HepG2 (cell line): ENCODE data around the gene TRIM9. TPM values are rescaled to one million over a fixed set of nuclear protein-coding genes. Genes with fewer than 3 reads are reported as not detected.
A peak's percentile ranks its signal among the peaks of the same experiment; 100 is the strongest.

Experiments
- ATAC-seq: fragments of 200-7000 bp; cut with Tn5 transposase; 3 replicates; pipeline ENCODE4 v1.9.1; 2020; ENCODE audit warnings: mild to moderate bottlenecking, moderate library complexity
- BruUV-seq: library from RNA; stranded (reverse); fragments of 400-500 nt; replicated peaks from 2 replicates; lab custom pipeline; 2021; lab: Mats Ljungman, UMichigan
- CTCF ChIA-PET: fragments of 300-600 bp; formaldehyde crosslinking; extraction: SDS; loops from one replicate; lab custom pipeline; 2021; ENCODE audit warnings: low total read pairs, inconsistent platforms, low intra/inter-chr PET ratio; lab: Yijun Ruan, JAX
- POLR2A ChIA-PET: fragments of 350-600 bp; sonication (Branson Sonifier 250); formaldehyde crosslinking; loops from one replicate; lab custom pipeline; 2020; ENCODE audit warnings: antibody characterized with exemption, inconsistent platforms; lab: Yijun Ruan, JAX
- DNase-seq: peaks from one replicate; pipeline ENCODE4 v3.0.0-alpha.2; 2015; ENCODE audit warnings: low spot score
- FAIRE-seq: peaks from 3 replicates; lab custom pipeline; 2011; peaks lifted over from hg19 to GRCh38; lab: Jason Lieb, UNC
- H2AFZ ChIP-seq: one replicate; pipeline ENCODE4 v1.6.1; 2011; ENCODE audit warnings: low read length, inconsistent platforms
- H3K27ac ChIP-seq: fragments of 300-600 bp; 3 replicates; pipeline ENCODE4 v1.8.0; 2011; ENCODE audit warnings: mixed run types, mild to moderate bottlenecking, mixed read lengths, low read length, inconsistent platforms; ENCODE audit not compliant: insufficient read depth; ENCODE audit errors: extremely low read length
- H3K27me3 ChIP-seq, 2 experiments: fragments of 200-600 bp in 1 of 2; 2 replicates in 1 of 2; 3 replicates in 1 of 2; pipeline versions ENCODE4 v1.6.0 to v1.8.0; 2011; ENCODE audit warnings: low read length in 2 of 2, mild to moderate bottlenecking in 2 of 2, moderate library complexity in 2 of 2, inconsistent platforms in 1 of 2; ENCODE audit not compliant: insufficient read depth in 2 of 2, control insufficient read depth in 1 of 2
- H3K36me3 ChIP-seq, 2 experiments: fragments of 200-600 bp in 1 of 2; replicated peaks in 1 of 2; 2 replicates in 1 of 2; 3 replicates in 1 of 2; pipeline versions ENCODE4 v1.5.1 to v1.8.0; 2011; ENCODE audit warnings: low read length in 2 of 2, inconsistent platforms in 1 of 2; ENCODE audit not compliant: insufficient read depth in 2 of 2, control insufficient read depth in 1 of 2
- H3K4me1 ChIP-seq: 2 replicates; pipeline ENCODE4 v1.5.1; 2012; ENCODE audit warnings: low read length, inconsistent platforms; ENCODE audit not compliant: insufficient read depth
- H3K4me2 ChIP-seq: 2 replicates; pipeline ENCODE4 v1.6.0; 2011; ENCODE audit warnings: low read depth, low read length, inconsistent platforms
- H3K4me3 ChIP-seq, 3 experiments: fragments of 200-600 bp in 1 of 3; sonication (generic), shearing (Covaris generic) in 1 of 3; replicated peaks in 1 of 3; 2 replicates each; pipeline ENCODE4 v1.5.1; 2011 to 2016; ENCODE audit warnings: low read length in 3 of 3, inconsistent platforms in 2 of 3, low read depth in 2 of 3, mild to moderate bottlenecking in 2 of 3, control low read depth in 1 of 3, mixed read lengths in 1 of 3; ENCODE audit not compliant: insufficient read depth in 1 of 3
- H3K79me2 ChIP-seq: one replicate; pipeline ENCODE4 v1.6.1; 2011; ENCODE audit warnings: low read length, inconsistent platforms; ENCODE audit not compliant: insufficient read depth
- H3K9ac ChIP-seq: 2 replicates; pipeline ENCODE4 v1.6.0; 2011; ENCODE audit warnings: mild to moderate bottlenecking, low read depth, low read length, inconsistent platforms; ENCODE audit not compliant: insufficient read depth
- H3K9me3 ChIP-seq: 2 replicates; pipeline ENCODE4 v1.5.1; 2012; ENCODE audit warnings: mild to moderate bottlenecking, low read length
- H4K20me1 ChIP-seq: 2 replicates; pipeline ENCODE4 v1.6.0; 2011; ENCODE audit warnings: inconsistent platforms, mild to moderate bottlenecking, low read length, moderate library complexity; ENCODE audit not compliant: insufficient read depth
- HMGA1 ChIP-seq: sonication (generic); formaldehyde crosslinking; conservative IDR thresholded peaks from 2 replicates; pipeline ENCODE4 v1.4.0; 2020; ENCODE audit warnings: missing genetic modification reagents
- IKZF4 ChIP-seq: sonication (generic); formaldehyde crosslinking; IDR thresholded peaks from 2 replicates; pipeline ENCODE4 v1.5.1; 2020; ENCODE audit warnings: borderline replicate concordance, mild to moderate bottlenecking, low read depth, missing genetic modification reagents; ENCODE audit errors: not compliant biosample characterization
- MAZ ChIP-seq, 2 experiments: sonication (generic) in 1 of 2; formaldehyde crosslinking in 1 of 2; IDR thresholded peaks; 2 replicates each; pipeline versions ENCODE4 v1.5.0 to v1.6.1; 2012 to 2020; ENCODE audit warnings: low read depth in 2 of 2, mild to moderate bottlenecking in 2 of 2, borderline replicate concordance in 1 of 2, improper control_type of control experiment in 1 of 2, low read length in 1 of 2, missing genetic modification reagents in 1 of 2, moderate library complexity in 1 of 2
- TCF7 ChIP-seq: sonication (generic); IDR thresholded peaks from 2 replicates; pipeline ENCODE4 v1.6.1; 2016; ENCODE audit warnings: antibody characterized with exemption, low read depth
- ZNF446 ChIP-seq: sonication (generic); formaldehyde crosslinking; IDR thresholded peaks from 2 replicates; pipeline ENCODE4 v1.5.0; 2020; ENCODE audit warnings: mild to moderate bottlenecking, missing genetic modification reagents
- ZNF589 ChIP-seq: sonication (generic); formaldehyde crosslinking; conservative IDR thresholded peaks from 2 replicates; pipeline ENCODE4 v1.8.0; 2022; ENCODE audit warnings: mild to moderate bottlenecking, moderate library complexity, missing genetic modification reagents
- WGBS: methylation state at CpG from one replicate; pipeline ENCODE4 v1.1.6; 2017; ENCODE audit warnings: low lambda C conversion rate; 5-methylcytosine and 5-hydroxymethylcytosine counted together
- in situ Hi-C: cut with HindIII; loops from 2 replicates; pipeline ENCODE4 v1.10.0; 2017; ENCODE audit warnings: low pct_unique_long_range_greater_than_20kb; ENCODE audit not compliant: extremely low pct_ligation_motif_present
- intact Hi-C: fragments of 100-400 bp; cut with micrococcal nuclease; formaldehyde crosslinking; loops from one replicate; pipeline ENCODE4 v1.10.0; 2022; ENCODE audit not compliant: unreplicated experiment
- polyA plus RNA-seq, 8 experiments: library from polyadenylated mRNA; depleted of rRNA in 3 of 8; stranded (reverse) in 7 of 8; unstranded in 1 of 8; fragments of >200 nt; fragmentation: Illumina TruSeq in 4 of 8; extraction: Trizol in 4 of 8; gene quantifications; 2 replicates each; pipeline versions ENCODE4 v1.2.1 to v1.2.3, GENCODE V29; 2011 to 2016; ENCODE audit warnings: low read depth in 4 of 8, missing spikeins in 1 of 8, mixed read lengths in 1 of 8; ENCODE audit not compliant: insufficient read depth in 1 of 8
- total RNA-seq, 5 experiments: library from RNA; depleted of rRNA; stranded (reverse); fragments of >200 nt; fragmentation: Illumina TruSeq; extraction: Trizol; gene quantifications; 2 replicates each; pipeline ENCODE4 v1.2.3, GENCODE V29; 2016; ENCODE audit warnings: low read depth in 1 of 5
- TF ChIP-seq, protein P1 (sequence below): sonication (generic); formaldehyde crosslinking; IDR thresholded peaks from 2 replicates; pipeline ENCODE4 v1.4.0; 2020; ENCODE audit warnings: mild to moderate bottlenecking, missing genetic modification reagents
- TF ChIP-seq, protein P2 (sequence below): sonication (generic); formaldehyde crosslinking; conservative IDR thresholded peaks from 2 replicates; pipeline ENCODE4 v1.4.0; 2020; ENCODE audit warnings: missing genetic modification reagents
- TF ChIP-seq, protein P3 (sequence below): sonication (generic); formaldehyde crosslinking; IDR thresholded peaks from 2 replicates; pipeline ENCODE4 v1.5.1; 2020; ENCODE audit warnings: mild to moderate bottlenecking, missing genetic modification reagents

The TRIM9 gene
- total and polyA plus RNA-seq, 2 of the 13 experiments (the other 11 are each of a cell fraction or from before 2014, with no cell fraction given) = 0.04 to 0.07 TPM

DNA sequence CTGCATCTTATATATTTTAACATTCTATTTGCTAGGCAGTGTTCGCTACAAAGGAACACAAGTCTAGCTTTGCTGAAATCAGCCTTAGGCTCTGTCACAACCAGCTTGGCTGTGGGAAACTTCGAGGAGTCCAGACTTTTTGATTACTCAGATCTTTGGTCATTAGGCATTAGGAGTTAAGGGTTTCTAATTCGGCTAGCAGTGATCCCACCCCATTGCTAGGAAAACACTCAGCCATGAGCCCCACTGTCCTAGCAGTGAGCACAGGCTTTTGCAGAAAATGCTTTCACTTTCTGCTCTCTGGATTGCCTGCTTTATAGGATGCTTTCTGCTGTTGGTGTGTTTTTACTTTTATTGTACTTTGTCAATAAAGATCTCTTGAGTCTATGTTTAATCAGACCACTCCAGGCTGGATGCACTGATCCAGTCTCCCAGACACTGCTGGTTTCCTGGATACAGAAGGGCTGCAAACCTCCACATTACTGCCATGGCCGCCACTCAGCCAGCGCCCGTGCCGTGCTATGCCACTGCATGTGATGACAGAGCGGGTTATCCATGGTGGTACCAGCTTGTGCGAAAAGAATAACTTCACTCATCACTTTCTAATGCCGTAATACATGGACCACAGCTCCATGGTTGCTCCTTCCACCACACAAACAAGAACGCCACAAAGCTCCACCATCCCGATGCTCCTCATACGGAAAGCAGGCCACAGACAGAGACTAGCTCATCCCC is 109.6 kb downstream of the TRIM9 start:
- no peaks in the 10 kb centered on the region for H3K9me3 ChIP-seq
- peak; percentile 59 for ATAC-seq
- H3K4me2 ChIP-seq = peak overlapping the region; percentile 51
- H3K27me3 ChIP-seq = peaks cover 1 to 13% of the 10 kb centered on the region in 2 experiments; a peak in 1 of 5 replicates
- intact Hi-C loops = no loop called here
- CTCF ChIA-PET = no interaction called here
- no peak overlapping the region for H3K9ac ChIP-seq
- TF ChIP-seq, protein P1, sequence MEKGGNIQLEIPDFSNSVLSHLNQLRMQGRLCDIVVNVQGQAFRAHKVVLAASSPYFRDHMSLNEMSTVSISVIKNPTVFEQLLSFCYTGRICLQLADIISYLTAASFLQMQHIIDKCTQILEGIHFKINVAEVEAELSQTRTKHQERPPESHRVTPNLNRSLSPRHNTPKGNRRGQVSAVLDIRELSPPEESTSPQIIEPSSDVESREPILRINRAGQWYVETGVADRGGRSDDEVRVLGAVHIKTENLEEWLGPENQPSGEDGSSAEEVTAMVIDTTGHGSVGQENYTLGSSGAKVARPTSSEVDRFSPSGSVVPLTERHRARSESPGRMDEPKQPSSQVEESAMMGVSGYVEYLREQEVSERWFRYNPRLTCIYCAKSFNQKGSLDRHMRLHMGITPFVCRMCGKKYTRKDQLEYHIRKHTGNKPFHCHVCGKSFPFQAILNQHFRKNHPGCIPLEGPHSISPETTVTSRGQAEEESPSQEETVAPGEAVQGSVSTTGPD (CRISPR knock-in tag) = no peak
- no peak for TF ChIP-seq ZNF446 (CRISPR knock-in tag)
- no peak for TF ChIP-seq TCF7
- TF ChIP-seq, all 625 proteins: peak for 0
- WGBS = 51% methylated on average over 13 of the region's 13 CpGs
- in situ Hi-C loops = no loop called here
- Histone ChIP-seq H3K27ac (no peak overlapping the region), H3K4me3 (no peak overlapping the region), H2AFZ (peak overlapping the region; percentile 36), H3K4me1 (0 out of 2 replicates have a peak, but pooled peaks cover 3% of the 10 kb centered on the region), H3K79me2 (no peaks in the 10 kb centered on the region), H4K20me1 (no peaks in the 10 kb centered on the region), H3K36me3 (no peaks in the 10 kb centered on the region)
- POLR2A ChIA-PET = no interaction called here
- FAIRE-seq = no peak
- no TSS peak for BruUV-seq
- no peak for DNase-seq

DNA sequence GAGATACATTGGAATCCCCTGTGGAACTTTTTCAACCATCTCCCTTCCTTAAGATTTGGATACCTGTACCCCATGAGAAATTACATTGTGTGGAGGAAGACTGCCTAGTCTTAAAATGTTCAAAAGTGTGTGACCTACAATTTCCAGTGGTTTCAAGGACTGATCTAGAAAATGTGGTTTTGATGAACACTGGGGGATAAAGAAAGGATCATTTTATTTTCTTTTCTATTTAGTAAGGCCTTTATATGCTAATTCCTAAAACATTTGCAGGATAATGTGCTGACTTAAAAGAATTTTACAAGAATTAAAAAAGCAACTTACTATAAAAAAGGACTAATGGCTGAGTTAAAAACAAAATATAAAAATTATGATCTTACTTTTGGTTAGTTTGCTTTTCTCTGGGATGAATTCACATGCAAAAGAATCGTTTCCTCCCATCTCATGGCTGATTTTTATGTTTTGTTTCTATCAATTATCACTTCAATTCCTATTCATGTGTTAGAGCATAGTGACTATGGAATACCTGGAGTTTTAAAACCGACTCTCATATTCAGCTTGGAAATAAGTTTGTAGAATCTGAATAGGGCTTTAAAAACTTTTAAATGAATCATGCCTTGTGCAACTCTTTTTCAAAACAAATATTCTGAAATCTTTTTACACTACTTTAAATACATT is 110.7 kb downstream of the TRIM9 start:
- in situ Hi-C loops (no loop called here), intact Hi-C loops (no loop called here)
- H3K4me2 ChIP-seq = no peak overlapping the region
- no peak overlapping the region for H3K9ac ChIP-seq
- H3K27me3 ChIP-seq = peaks cover 1 to 17% of the 10 kb centered on the region in 2 experiments; a peak in 1 of 5 replicates
- no TSS peak for BruUV-seq
- WGBS = 32% methylated on average over 2 of the region's 2 CpGs
- H3K4me3 ChIP-seq = no peak overlapping the region
- no peak overlapping the region for H2AFZ ChIP-seq
- no peak for ATAC-seq
- no peaks in the 10 kb centered on the region for H3K36me3 ChIP-seq
- TF ChIP-seq, protein P2, sequence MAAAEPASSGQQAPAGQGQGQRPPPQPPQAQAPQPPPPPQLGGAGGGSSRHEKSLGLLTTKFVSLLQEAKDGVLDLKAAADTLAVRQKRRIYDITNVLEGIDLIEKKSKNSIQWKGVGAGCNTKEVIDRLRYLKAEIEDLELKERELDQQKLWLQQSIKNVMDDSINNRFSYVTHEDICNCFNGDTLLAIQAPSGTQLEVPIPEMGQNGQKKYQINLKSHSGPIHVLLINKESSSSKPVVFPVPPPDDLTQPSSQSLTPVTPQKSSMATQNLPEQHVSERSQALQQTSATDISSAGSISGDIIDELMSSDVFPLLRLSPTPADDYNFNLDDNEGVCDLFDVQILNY (CRISPR knock-in tag) = no peak
- TF ChIP-seq IKZF4 (CRISPR knock-in tag) = no peak
- no peak for TF ChIP-seq ZNF589 (CRISPR knock-in tag)
- no peak for TF ChIP-seq HMGA1 (CRISPR knock-in tag)
- TF ChIP-seq, protein P3, sequence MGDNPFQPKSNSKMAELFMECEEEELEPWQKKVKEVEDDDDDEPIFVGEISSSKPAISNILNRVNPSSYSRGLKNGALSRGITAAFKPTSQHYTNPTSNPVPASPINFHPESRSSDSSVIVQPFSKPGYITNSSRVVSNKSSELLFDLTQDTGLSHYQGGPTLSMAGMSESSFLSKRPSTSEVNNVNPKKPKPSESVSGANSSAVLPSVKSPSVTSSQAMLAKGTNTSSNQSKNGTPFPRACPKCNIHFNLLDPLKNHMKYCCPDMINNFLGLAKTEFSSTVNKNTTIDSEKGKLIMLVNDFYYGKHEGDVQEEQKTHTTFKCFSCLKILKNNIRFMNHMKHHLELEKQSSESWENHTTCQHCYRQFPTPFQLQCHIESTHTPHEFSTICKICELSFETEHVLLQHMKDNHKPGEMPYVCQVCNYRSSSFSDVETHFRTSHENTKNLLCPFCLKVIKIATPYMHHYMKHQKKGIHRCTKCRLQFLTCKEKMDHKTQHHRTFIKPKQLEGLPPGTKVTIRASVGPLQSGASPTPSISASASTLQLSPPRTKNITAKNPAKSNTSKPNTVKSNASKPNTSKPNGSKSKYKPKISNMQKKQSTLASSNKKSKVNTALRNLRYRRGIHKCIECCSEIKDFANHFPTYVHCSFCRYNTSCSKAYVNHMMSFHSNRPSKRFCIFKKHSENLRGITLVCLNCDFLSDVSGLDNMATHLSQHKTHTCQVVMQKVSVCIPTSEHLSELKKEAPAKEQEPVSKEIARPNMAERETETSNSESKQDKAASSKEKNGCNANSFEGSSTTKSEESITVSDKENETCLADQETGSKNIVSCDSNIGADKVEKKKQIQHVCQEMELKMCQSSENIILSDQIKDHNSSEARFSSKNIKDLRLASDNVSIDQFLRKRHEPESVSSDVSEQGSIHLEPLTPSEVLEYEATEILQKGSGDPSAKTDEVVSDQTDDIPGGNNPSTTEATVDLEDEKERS = no peak
- no peak for TF ChIP-seq MAZ (IDR thresholded peaks at IDR 0.05; ENCODE audit: borderline replicate concordance, low read depth, low read length)
- no peak for TF ChIP-seq MAZ (CRISPR knock-in tag; IDR thresholded peaks at IDR 0.05; ENCODE audit: low read depth)
- no peaks in the 10 kb centered on the region for H3K79me2 ChIP-seq
- DNase-seq = no peak
- ChIA-PET POLR2A (no interaction called here), CTCF (no interaction called here)
- H3K27ac ChIP-seq = no peak overlapping the region
- H3K9me3 ChIP-seq = no peaks in the 10 kb centered on the region
- 0 out of 2 replicates have a peak, but pooled peaks cover 6% of the 10 kb centered on the region for H3K4me1 ChIP-seq
- FAIRE-seq = no peak
- no peaks in the 10 kb centered on the region for H4K20me1 ChIP-seq
